H9 (cell line): ENCODE data around the gene OOEP. TPM values are rescaled to one million over a fixed set of nuclear protein-coding genes. Genes with fewer than 3 reads are reported as not detected.

Experiments used
- DNase-seq: peaks from one replicate; pipeline ENCODE4 v3.0.0-alpha.2; 2017
- H2AFZ ChIP-seq: one replicate; pipeline ENCODE4 v1.6.1; 2013; ENCODE audit warnings: mild to moderate bottlenecking, low read length, control low read depth, moderate library complexity
- H2AK5ac ChIP-seq: 2 replicates; pipeline ENCODE4 v1.6.1; 2013; ENCODE audit warnings: low read length, control low read depth, mixed read lengths; ENCODE audit not compliant: insufficient read length
- H2BK120ac ChIP-seq: one replicate; pipeline ENCODE4 v1.6.1; 2013; ENCODE audit warnings: low read depth, mild to moderate bottlenecking, low read length, control low read depth, inconsistent platforms; ENCODE audit not compliant: poor library complexity, severe bottlenecking
- H2BK12ac ChIP-seq: 2 replicates; pipeline ENCODE4 v1.6.1; 2013; ENCODE audit warnings: low read length, control low read depth, mixed read lengths, low read depth; ENCODE audit not compliant: insufficient read length
- H2BK15ac ChIP-seq: 2 replicates; pipeline ENCODE4 v1.6.1; 2013; ENCODE audit warnings: low read depth, low read length, control low read depth
- H2BK20ac ChIP-seq: one replicate; pipeline ENCODE4 v1.6.1; 2013; ENCODE audit warnings: low read depth, mild to moderate bottlenecking, low read length, control low read depth, inconsistent platforms; ENCODE audit not compliant: poor library complexity, severe bottlenecking
- H2BK5ac ChIP-seq: 2 replicates; pipeline ENCODE4 v1.6.1; 2013; ENCODE audit warnings: low read length, control low read depth, mixed read lengths; ENCODE audit not compliant: insufficient read length
- H3K14ac ChIP-seq: 2 replicates; pipeline ENCODE4 v1.6.1; 2013; ENCODE audit warnings: low read length, control low read depth; ENCODE audit not compliant: insufficient read depth
- H3K18ac ChIP-seq: 2 replicates; pipeline ENCODE4 v1.6.1; 2013; ENCODE audit warnings: low read depth, mild to moderate bottlenecking, mixed read lengths, low read length, control low read depth; ENCODE audit not compliant: insufficient read length
- H3K23ac ChIP-seq: 2 replicates; pipeline ENCODE4 v1.6.1; 2013; ENCODE audit warnings: low read length, control low read depth, mixed read lengths, low read depth; ENCODE audit not compliant: insufficient read length
- H3K23me2 ChIP-seq: 2 replicates; pipeline ENCODE4 v1.6.1; 2013; ENCODE audit warnings: low read depth, mild to moderate bottlenecking, mixed read lengths, low read length, control low read depth; ENCODE audit not compliant: insufficient read length, poor library complexity, severe bottlenecking
- H3K27ac ChIP-seq: 2 replicates; pipeline ENCODE4 v1.5.1; 2013; ENCODE audit warnings: low read length, control low read depth, mixed read lengths, low read depth; ENCODE audit not compliant: insufficient read length
- H3K27me3 ChIP-seq: 2 replicates; pipeline ENCODE4 v1.6.1; 2013; ENCODE audit warnings: low read length, control low read depth, inconsistent platforms; ENCODE audit not compliant: insufficient read depth
- H3K4ac ChIP-seq: 2 replicates; pipeline ENCODE4 v1.6.1; 2013; ENCODE audit warnings: low read depth, mild to moderate bottlenecking, control low read depth, inconsistent platforms, low read length, moderate library complexity
- H3K4me1 ChIP-seq: 2 replicates; pipeline ENCODE4 v1.6.1; 2013; ENCODE audit warnings: low read length, control low read depth, inconsistent platforms; ENCODE audit not compliant: insufficient read depth
- H3K4me2 ChIP-seq: 2 replicates; pipeline ENCODE4 v1.6.1; 2013; ENCODE audit warnings: low read length, control low read depth, mixed read lengths; ENCODE audit not compliant: insufficient read length, insufficient read depth
- H3K56ac ChIP-seq: 2 replicates; pipeline ENCODE4 v1.6.1; 2013; ENCODE audit warnings: low read depth, mild to moderate bottlenecking, mixed read lengths, low read length, control low read depth; ENCODE audit not compliant: insufficient read length
- H3K79me1 ChIP-seq: 2 replicates; pipeline ENCODE4 v1.6.1; 2013; ENCODE audit warnings: low read depth, mild to moderate bottlenecking, moderate library complexity, low read length, control low read depth, inconsistent platforms; ENCODE audit not compliant: insufficient read depth, poor library complexity, severe bottlenecking
- H3K79me2 ChIP-seq: 2 replicates; pipeline ENCODE4 v1.6.1; 2013; ENCODE audit warnings: low read length, control low read depth, inconsistent platforms; ENCODE audit not compliant: insufficient read depth
- H3K9ac ChIP-seq: 2 replicates; pipeline ENCODE4 v1.6.1; 2013; ENCODE audit warnings: low read length, control low read depth, mixed read lengths; ENCODE audit not compliant: insufficient read length; ENCODE audit errors: extremely low read depth
- H3K9me3 ChIP-seq: one replicate; pipeline ENCODE4 v1.6.1; 2013; ENCODE audit warnings: low read depth, low read length, inconsistent platforms; ENCODE audit not compliant: control insufficient read depth
- H3T11ph ChIP-seq: one replicate; pipeline ENCODE4 v1.6.1; 2013; ENCODE audit warnings: mild to moderate bottlenecking, low read length, control low read depth, inconsistent platforms
- H4K20me1 ChIP-seq: one replicate; pipeline ENCODE4 v1.6.1; 2013; ENCODE audit not compliant: control insufficient read depth, insufficient read length, insufficient read depth
- H4K5ac ChIP-seq: 2 replicates; pipeline ENCODE4 v1.6.1; 2013; ENCODE audit warnings: low read depth, mild to moderate bottlenecking, mixed read lengths, low read length, control low read depth; ENCODE audit not compliant: insufficient read length
- H4K8ac ChIP-seq: replicated peaks from 2 replicates; pipeline ENCODE4 v1.6.1; 2013; ENCODE audit warnings: low read length, control low read depth, mixed read lengths, low read depth; ENCODE audit not compliant: insufficient read length
- H4K91ac ChIP-seq: 2 replicates; pipeline ENCODE4 v1.6.1; 2013; ENCODE audit warnings: low read depth, mild to moderate bottlenecking, moderate library complexity, mixed read lengths, low read length, control low read depth; ENCODE audit not compliant: insufficient read length
- H3K27ac Mint-ChIP-seq, 3 experiments: 2 replicates in 2 of 3; 3 replicates in 1 of 3; pipeline ENCODE4 v1.8.0; 2020 to 2021; ENCODE audit warnings: mixed read lengths in 3 of 3, mild to moderate bottlenecking in 1 of 3, moderate library complexity in 1 of 3
- H3K27me3 Mint-ChIP-seq: 2 replicates; pipeline ENCODE4 v1.8.0; 2021; ENCODE audit warnings: low read depth, mild to moderate bottlenecking, moderate library complexity, mixed read lengths
- H3K36me3 Mint-ChIP-seq, 3 experiments: 2 replicates in 2 of 3; 3 replicates in 1 of 3; pipeline ENCODE4 v1.8.0; 2020 to 2021; ENCODE audit warnings: low read depth in 3 of 3, mixed read lengths in 3 of 3; ENCODE audit not compliant: insufficient read depth in 1 of 3
- H3K4me1 Mint-ChIP-seq, 2 experiments: 2 replicates each; pipeline ENCODE4 v1.8.0; 2020; ENCODE audit warnings: mixed read lengths in 2 of 2
- H3K4me3 Mint-ChIP-seq, 2 experiments: 2 replicates in 1 of 2; 3 replicates in 1 of 2; pipeline ENCODE4 v1.8.0; 2020 to 2021; ENCODE audit warnings: mild to moderate bottlenecking in 2 of 2, mixed read lengths in 2 of 2, moderate library complexity in 1 of 2
- H3K9me3 Mint-ChIP-seq, 2 experiments: 2 replicates in 1 of 2; 3 replicates in 1 of 2; pipeline ENCODE4 v1.8.0; 2020; ENCODE audit warnings: mild to moderate bottlenecking in 2 of 2, mixed read lengths in 2 of 2, moderate library complexity in 1 of 2
- CTCF ChIP-seq: fragments of 200-600 bp; sonication (generic); conservative IDR thresholded peaks from 3 replicates; pipeline ENCODE4 v1.8.0; 2021; ENCODE audit warnings: antibody characterized with exemption, mild to moderate bottlenecking
- WGBS: extraction: QIAGEN DNeasy Blood & Tissue Kit; methylation state at CpG from one replicate; pipeline ENCODE4 v1.1.7; 2013; ENCODE audit warnings: missing lambda C conversion rate, low lambda C conversion rate, mixed read lengths; ENCODE audit not compliant: insufficient read length; ENCODE audit errors: extremely low coverage; 5-methylcytosine and 5-hydroxymethylcytosine counted together
- total RNA-seq: library from RNA; stranded (reverse); gene quantifications from 2 replicates; pipeline ENCODE4 v1.2.1, GENCODE V29; 2021

The OOEP gene
- total RNA-seq, 1 experiment from 2014 or later: not detected

DNA sequence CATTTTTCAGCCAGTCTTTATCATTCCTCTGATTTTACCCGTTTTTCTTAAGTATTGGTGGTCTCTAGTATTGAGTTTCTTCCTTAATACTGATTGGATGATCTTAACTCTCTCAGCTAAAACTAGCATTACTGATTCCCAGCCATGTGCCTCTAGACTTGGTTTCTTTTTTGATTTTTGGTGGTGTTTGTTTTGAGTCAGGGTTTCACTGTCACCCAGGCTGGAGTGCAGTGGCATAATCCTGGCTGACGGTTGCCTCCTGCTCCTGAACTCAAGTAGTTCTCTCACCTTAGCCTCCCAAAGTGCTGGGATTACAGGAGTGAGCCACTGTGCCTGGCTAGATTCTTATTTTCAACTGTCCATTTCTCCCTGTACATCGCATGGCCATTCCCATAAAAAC, 40.5 kb downstream of the OOEP start:
- H3K23me2 ChIP-seq: no peaks in the 10 kb centered on the region
- H3K27me3 Mint-ChIP-seq: no peaks in the 10 kb centered on the region; the same call in 1 of the 2 replicates

More for the DNA sequence above, 40.5 kb downstream of the OOEP start:
- Histone ChIP-seq H2AFZ (no peak overlapping the region), H4K20me1 (no peaks in the 10 kb centered on the region), H2BK20ac (no peak overlapping the region), H2BK5ac (no peak overlapping the region), H2BK120ac (no peak overlapping the region), H3T11ph (no peak overlapping the region), H3K56ac (no peak overlapping the region), H3K4me2 (no peak overlapping the region), H4K8ac (no peak overlapping the region), H4K5ac (no peak overlapping the region), H3K79me1 (no peaks in the 10 kb centered on the region), H3K18ac (no peak overlapping the region), H3K4me1 (no peaks in the 10 kb centered on the region), H2BK15ac (no peak overlapping the region), H3K9me3 (no peaks in the 10 kb centered on the region), H3K23ac (no peak overlapping the region), H3K9ac (no peak overlapping the region), H3K4ac (no peak overlapping the region), H2BK12ac (no peak overlapping the region), H4K91ac (no peak overlapping the region), H2AK5ac (no peak overlapping the region), H3K27me3 (no peaks in the 10 kb centered on the region), H3K14ac (no peak overlapping the region), H3K27ac (no peak overlapping the region), H3K79me2 (no peaks in the 10 kb centered on the region)
- TF ChIP-seq CTCF: no peak
- no peak overlapping the region for H3K27ac Mint-ChIP-seq
- no peaks in the 10 kb centered on the region for H3K36me3 Mint-ChIP-seq
- H3K9me3 Mint-ChIP-seq: no peaks in the 10 kb centered on the region
- H3K4me3 Mint-ChIP-seq: no peak overlapping the region
- WGBS: no CpG with 5 or more reads among the region's 3 CpGs
- H3K4me1 Mint-ChIP-seq: peaks cover 5 to 6% of the 10 kb centered on the region in 2 experiments; a peak in 3 of 4 replicates
- DNase-seq: no peak
